ENCODE results near the gene EIF3A. TPM values are rescaled to one million over a fixed set of nuclear protein-coding genes. Genes with fewer than 3 reads are reported as not detected.

Gene EIF3A, protein sequence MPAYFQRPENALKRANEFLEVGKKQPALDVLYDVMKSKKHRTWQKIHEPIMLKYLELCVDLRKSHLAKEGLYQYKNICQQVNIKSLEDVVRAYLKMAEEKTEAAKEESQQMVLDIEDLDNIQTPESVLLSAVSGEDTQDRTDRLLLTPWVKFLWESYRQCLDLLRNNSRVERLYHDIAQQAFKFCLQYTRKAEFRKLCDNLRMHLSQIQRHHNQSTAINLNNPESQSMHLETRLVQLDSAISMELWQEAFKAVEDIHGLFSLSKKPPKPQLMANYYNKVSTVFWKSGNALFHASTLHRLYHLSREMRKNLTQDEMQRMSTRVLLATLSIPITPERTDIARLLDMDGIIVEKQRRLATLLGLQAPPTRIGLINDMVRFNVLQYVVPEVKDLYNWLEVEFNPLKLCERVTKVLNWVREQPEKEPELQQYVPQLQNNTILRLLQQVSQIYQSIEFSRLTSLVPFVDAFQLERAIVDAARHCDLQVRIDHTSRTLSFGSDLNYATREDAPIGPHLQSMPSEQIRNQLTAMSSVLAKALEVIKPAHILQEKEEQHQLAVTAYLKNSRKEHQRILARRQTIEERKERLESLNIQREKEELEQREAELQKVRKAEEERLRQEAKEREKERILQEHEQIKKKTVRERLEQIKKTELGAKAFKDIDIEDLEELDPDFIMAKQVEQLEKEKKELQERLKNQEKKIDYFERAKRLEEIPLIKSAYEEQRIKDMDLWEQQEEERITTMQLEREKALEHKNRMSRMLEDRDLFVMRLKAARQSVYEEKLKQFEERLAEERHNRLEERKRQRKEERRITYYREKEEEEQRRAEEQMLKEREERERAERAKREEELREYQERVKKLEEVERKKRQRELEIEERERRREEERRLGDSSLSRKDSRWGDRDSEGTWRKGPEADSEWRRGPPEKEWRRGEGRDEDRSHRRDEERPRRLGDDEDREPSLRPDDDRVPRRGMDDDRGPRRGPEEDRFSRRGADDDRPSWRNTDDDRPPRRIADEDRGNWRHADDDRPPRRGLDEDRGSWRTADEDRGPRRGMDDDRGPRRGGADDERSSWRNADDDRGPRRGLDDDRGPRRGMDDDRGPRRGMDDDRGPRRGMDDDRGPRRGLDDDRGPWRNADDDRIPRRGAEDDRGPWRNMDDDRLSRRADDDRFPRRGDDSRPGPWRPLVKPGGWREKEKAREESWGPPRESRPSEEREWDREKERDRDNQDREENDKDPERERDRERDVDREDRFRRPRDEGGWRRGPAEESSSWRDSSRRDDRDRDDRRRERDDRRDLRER (N-terminal part only)
- total RNA-seq: 96.9 TPM
- long read RNA-seq, full-length matches to known transcripts: 181 of 233 reads
- long read RNA-seq, partial matches to known transcripts: 38 of 233 reads
- long read RNA-seq, other reads (novel, unspliced or antisense): 14 of 233 reads

DNA sequence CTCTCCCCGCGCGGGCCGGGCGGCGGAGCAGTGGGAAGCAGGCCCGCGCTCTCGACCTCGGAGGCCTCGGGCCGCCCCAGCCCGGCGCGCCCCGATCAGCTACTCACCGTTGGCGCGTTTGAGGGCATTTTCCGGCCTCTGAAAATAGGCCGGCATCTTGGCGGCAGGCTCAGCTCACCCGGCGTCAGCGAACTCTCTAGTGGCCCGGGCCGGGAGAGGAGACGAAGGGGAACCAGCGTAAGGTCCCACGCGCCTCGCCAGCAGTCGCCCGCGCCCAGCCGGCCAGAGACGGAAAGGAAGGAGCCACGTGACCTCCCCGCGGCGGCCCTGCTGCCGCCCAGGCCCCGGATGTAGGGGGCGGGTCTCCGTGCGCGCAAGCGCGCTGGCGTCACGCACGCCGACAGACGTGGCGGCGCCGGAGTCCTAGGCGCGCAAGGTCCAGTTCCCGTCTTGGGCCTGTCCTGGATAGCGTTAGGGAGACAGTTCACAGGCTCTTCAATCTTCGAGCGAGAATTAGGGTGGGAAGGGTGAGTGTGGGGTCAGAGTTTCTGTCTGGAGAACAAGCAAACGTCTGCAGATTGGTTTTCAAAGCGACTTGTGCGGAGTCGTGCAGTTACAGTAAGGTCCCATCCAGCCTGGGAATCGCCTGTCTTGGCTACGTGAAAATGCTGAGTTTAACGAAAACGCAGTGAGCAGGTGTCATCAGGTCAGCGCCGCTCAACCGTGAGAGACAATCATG, at the start of gene EIF3A:
EIF3A (minus strand) TSS at position 297 of the 739 bp plus-strand sequence; CDS start at position 156, 141 bp downstream.
- Histone ChIP-seq H3K9me3 (no peaks in the 10 kb centered on the region), H3K27ac (peak within 1 kb of the TSS; percentile 99), H3K27me3 (no peaks in the 10 kb centered on the region), H3K4me3 (peak within 1 kb of the TSS; percentile 99), H3K4me1 (peaks cover 37% of the 10 kb centered on the region), H3K36me3 (no peaks in the 10 kb centered on the region)
- ATAC-seq (peak; percentile 96), DNase-seq (peak; percentile 96)
- no peak for TF ChIP-seq CTCF (IDR thresholded peaks at IDR 0.05)
- intact Hi-C loops (cut with DNase I): no loop called here

DNA sequence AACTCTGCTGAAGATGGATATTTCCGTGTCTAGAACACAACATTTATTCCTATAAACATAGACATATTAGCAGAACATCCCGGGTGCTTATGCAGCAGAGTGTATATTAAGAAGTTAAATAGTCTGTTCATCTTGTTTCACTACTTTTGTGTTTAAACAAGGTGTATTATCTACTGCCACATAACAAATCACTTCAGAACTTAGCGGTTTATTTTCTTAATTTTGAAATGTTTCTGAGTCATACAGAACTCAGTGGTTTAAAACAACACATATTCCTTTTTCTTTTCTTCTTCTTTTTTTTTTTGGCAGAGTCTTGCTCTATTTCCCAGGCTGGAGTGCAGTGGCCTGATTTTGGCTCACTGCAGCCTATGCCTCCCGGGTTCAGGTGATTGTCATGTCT, 49.1 kb upstream of the EIF3A start:
- peaks cover 15% of the 10 kb centered on the region for H3K4me1 ChIP-seq
- H3K9me3 ChIP-seq: no peaks in the 10 kb centered on the region
- H3K27ac ChIP-seq: peak overlapping the region; percentile 80
- H3K27me3 ChIP-seq: no peaks in the 10 kb centered on the region
- no peak overlapping the region for H3K4me3 ChIP-seq
- ATAC-seq (no peak), DNase-seq (no peak)
- TF ChIP-seq CTCF (IDR thresholded peaks at IDR 0.05): no peak
- peaks cover 45% of the 10 kb centered on the region for H3K36me3 ChIP-seq
- intact Hi-C loops (cut with DNase I): no loop called here

GRCh38 chr10:119125942-119126341, 45.3 kb upstream of the EIF3A start:
- H3K36me3 ChIP-seq: peaks cover 67% of the 10 kb centered on the region
- intact Hi-C loops (cut with DNase I): no loop called here
- peaks cover 2% of the 10 kb centered on the region for H3K4me1 ChIP-seq
- TF ChIP-seq CTCF (IDR thresholded peaks at IDR 0.05): no peak
- H3K9me3 ChIP-seq: no peaks in the 10 kb centered on the region
- no peaks in the 10 kb centered on the region for H3K27me3 ChIP-seq
- H3K27ac ChIP-seq: no peak overlapping the region
- DNase-seq: no peak
- ATAC-seq: no peak
- no peak overlapping the region for H3K4me3 ChIP-seq

- ATAC-seq (no peak), DNase-seq (no peak)
- no peak overlapping the region for H3K27ac ChIP-seq
- H3K4me1 ChIP-seq: no peaks in the 10 kb centered on the region
- H3K27me3 ChIP-seq: no peaks in the 10 kb centered on the region
- no peak for TF ChIP-seq CTCF (IDR thresholded peaks at IDR 0.05)
- H3K9me3 ChIP-seq: no peaks in the 10 kb centered on the region
- H3K4me3 ChIP-seq: no peak overlapping the region
- peaks cover 90% of the 10 kb centered on the region for H3K36me3 ChIP-seq
- intact Hi-C loops (cut with DNase I): no loop called here
These were observed 40.3 kb upstream of the EIF3A start for GRCh38 chr10:119120875-119121274.
